IMR-90 (cell line): ENCODE measurements around the gene PROB1.

Experiments
- CEBPB ChIP-seq: IDR thresholded peaks from 2 replicates; pipeline ENCODE4 v1.6.1; 2012; ENCODE audit warnings: low read depth, low read length, improper control_type of control experiment
- FOS ChIP-seq: fragments of 150-350 bp; IDR thresholded peaks from 2 replicates; pipeline ENCODE4 v1.6.1; 2016; ENCODE audit warnings: low read depth, low read length
- MAFK ChIP-seq: IDR thresholded peaks from 2 replicates; pipeline ENCODE4 v1.6.1; 2012; ENCODE audit warnings: low read depth, low read length, improper control_type of control experiment
- MAZ ChIP-seq: IDR thresholded peaks from 2 replicates; pipeline ENCODE4 v1.6.1; 2012; ENCODE audit warnings: low read depth, mild to moderate bottlenecking, low read length, improper control_type of control experiment, moderate library complexity, borderline replicate concordance
- MXI1 ChIP-seq: IDR thresholded peaks from 2 replicates; pipeline ENCODE4 v1.6.1; 2012; ENCODE audit warnings: low read depth, mild to moderate bottlenecking, low read length, moderate library complexity, borderline replicate concordance
- TF ChIP-seq, protein P1 (sequence below): conservative IDR thresholded peaks from 2 replicates; pipeline ENCODE4 v1.5.1; 2012; ENCODE audit warnings: mild to moderate bottlenecking, low read depth, low read length, improper control_type of control experiment

DNA sequence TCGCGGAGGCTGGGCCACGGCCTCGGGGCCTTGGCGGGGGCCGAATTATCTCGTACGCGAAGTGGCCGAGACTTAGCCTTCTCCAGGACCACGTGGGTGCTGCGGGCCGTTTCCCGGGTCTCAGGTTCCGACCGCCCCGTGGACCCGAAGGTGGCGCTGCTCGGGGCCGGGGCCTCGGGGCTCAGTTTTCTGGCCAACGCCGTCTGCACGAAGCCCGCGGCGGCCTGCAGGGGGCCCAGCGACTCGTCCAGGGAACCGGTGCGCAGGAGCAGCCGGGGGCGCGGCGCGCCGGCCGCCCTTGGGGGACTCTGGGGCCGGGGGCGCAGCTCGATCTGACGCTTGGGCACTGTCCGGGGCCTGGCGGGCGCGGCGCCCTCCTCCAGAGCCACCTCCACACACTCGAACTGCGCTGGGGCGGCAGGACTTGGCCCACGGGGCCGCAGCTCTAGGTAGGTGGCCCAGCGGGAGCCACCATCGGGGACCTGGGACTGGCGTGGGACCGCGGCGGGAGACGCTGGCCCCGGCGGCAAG lies 716 bp downstream of the PROB1 start:
- TF ChIP-seq MXI1: no peak
- TF ChIP-seq CEBPB: no peak
- TF ChIP-seq FOS: no peak
- TF ChIP-seq MAFK: no peak
- no peak for TF ChIP-seq MAZ
- TF ChIP-seq, protein P1, sequence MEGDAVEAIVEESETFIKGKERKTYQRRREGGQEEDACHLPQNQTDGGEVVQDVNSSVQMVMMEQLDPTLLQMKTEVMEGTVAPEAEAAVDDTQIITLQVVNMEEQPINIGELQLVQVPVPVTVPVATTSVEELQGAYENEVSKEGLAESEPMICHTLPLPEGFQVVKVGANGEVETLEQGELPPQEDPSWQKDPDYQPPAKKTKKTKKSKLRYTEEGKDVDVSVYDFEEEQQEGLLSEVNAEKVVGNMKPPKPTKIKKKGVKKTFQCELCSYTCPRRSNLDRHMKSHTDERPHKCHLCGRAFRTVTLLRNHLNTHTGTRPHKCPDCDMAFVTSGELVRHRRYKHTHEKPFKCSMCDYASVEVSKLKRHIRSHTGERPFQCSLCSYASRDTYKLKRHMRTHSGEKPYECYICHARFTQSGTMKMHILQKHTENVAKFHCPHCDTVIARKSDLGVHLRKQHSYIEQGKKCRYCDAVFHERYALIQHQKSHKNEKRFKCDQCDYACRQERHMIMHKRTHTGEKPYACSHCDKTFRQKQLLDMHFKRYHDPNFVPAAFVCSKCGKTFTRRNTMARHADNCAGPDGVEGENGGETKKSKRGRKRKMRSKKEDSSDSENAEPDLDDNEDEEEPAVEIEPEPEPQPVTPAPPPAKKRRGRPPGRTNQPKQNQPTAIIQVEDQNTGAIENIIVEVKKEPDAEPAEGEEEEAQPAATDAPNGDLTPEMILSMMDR: peak; percentile 17; the same call in 1 of the 2 replicates
